Endothelial cell of umbilical vein (primary cell): ENCODE data around the gene DDX4. TPM values are rescaled to one million over a fixed set of nuclear protein-coding genes. Genes with fewer than 3 reads are reported as not detected.

ENCODE experiments used
- BruUV-seq: library from RNA; stranded (reverse); fragments of 400-500 nt; replicated peaks from 2 replicates; lab custom pipeline; 2021; lab: Mats Ljungman, UMichigan
- CTCF ChIA-PET: fragments of 300-600, 350-600 bp; sonication (Branson Sonifier 250); formaldehyde crosslinking; loops from one replicate; lab custom pipeline; 2021; ENCODE audit warnings: antibody characterized with exemption, inconsistent platforms; lab: Charles Lee
- POLR2A ChIA-PET: fragments of 300-600, 350-600 bp; sonication (Branson Sonifier 250); formaldehyde crosslinking; loops from one replicate; lab custom pipeline; 2021; ENCODE audit warnings: antibody characterized with exemption, inconsistent platforms; lab: Charles Lee
- DNase-seq: peaks from one replicate; pipeline ENCODE4 v3.0.0-alpha.2; 2011; ENCODE audit warnings: low read depth, low spot score
- FAIRE-seq: peaks from 2 replicates; lab custom pipeline; 2011; peaks lifted over from hg19 to GRCh38; lab: Jason Lieb, UNC
- H2AFZ ChIP-seq: 2 replicates; pipeline ENCODE4 v1.6.0; 2012; ENCODE audit warnings: low read depth, low read length, control low read depth, inconsistent platforms
- H3K27ac ChIP-seq: 2 replicates; pipeline ENCODE4 v1.5.1; 2011; ENCODE audit warnings: low read depth, mild to moderate bottlenecking, control low read depth, low read length, moderate library complexity; ENCODE audit not compliant: insufficient read depth
- H3K27me3 ChIP-seq, 2 experiments: 2 replicates each; pipeline versions ENCODE4 v1.6.0 to v1.6.1; 2011; ENCODE audit warnings: low read length in 2 of 2, mixed read lengths in 1 of 2; ENCODE audit not compliant: control insufficient read depth in 2 of 2, insufficient read depth in 2 of 2
- H3K36me3 ChIP-seq, 2 experiments: 2 replicates in 1 of 2; 3 replicates in 1 of 2; pipeline ENCODE4 v1.5.1; 2011; ENCODE audit warnings: low read length in 2 of 2, mild to moderate bottlenecking in 1 of 2, moderate library complexity in 1 of 2; ENCODE audit not compliant: control insufficient read depth in 2 of 2, insufficient read depth in 2 of 2; ENCODE audit errors: extremely low read depth in 1 of 2
- H3K4me1 ChIP-seq: 3 replicates; pipeline ENCODE4 v1.5.1; 2011; ENCODE audit warnings: mild to moderate bottlenecking, low read length; ENCODE audit not compliant: control insufficient read depth, insufficient read depth; ENCODE audit errors: extremely low read depth
- H3K4me2 ChIP-seq: 2 replicates; pipeline ENCODE4 v1.6.1; 2011; ENCODE audit warnings: low read length, control low read depth, mixed read lengths; ENCODE audit not compliant: insufficient read depth
- H3K4me3 ChIP-seq, 3 experiments: fragments of 200-600 bp in 1 of 3; sonication (generic), shearing (Covaris generic) in 1 of 3; replicated peaks in 1 of 3; 2 replicates each; pipeline ENCODE4 v1.5.1; 2011 to 2016; ENCODE audit warnings: control low read depth in 3 of 3, low read length in 3 of 3, mild to moderate bottlenecking in 2 of 3, inconsistent platforms in 1 of 3, low read depth in 1 of 3, moderate library complexity in 1 of 3; ENCODE audit not compliant: insufficient read depth in 1 of 3
- H3K79me2 ChIP-seq: 2 replicates; pipeline ENCODE4 v1.6.0; 2012; ENCODE audit warnings: low read length, inconsistent platforms; ENCODE audit not compliant: control insufficient read depth, insufficient read depth
- H3K9ac ChIP-seq: replicated peaks from 2 replicates; pipeline ENCODE3; 2011; ENCODE audit warnings: low read length, control low read depth; ENCODE audit not compliant: insufficient read depth; ENCODE audit errors: extremely low read depth
- H3K9me1 ChIP-seq: replicated peaks from 3 replicates; pipeline ENCODE4 v1.6.0; 2011; ENCODE audit warnings: mild to moderate bottlenecking, low read length; ENCODE audit not compliant: control insufficient read depth, insufficient read depth; ENCODE audit errors: extremely low read depth
- H3K9me3 ChIP-seq: replicated peaks from 2 replicates; pipeline ENCODE4 v1.5.1; 2012; ENCODE audit warnings: low read length, inconsistent platforms; ENCODE audit not compliant: control insufficient read depth, insufficient read depth
- H4K20me1 ChIP-seq: replicated peaks from 2 replicates; pipeline ENCODE3; 2011; ENCODE audit warnings: mild to moderate bottlenecking, low read length; ENCODE audit not compliant: control insufficient read depth, insufficient read depth; ENCODE audit errors: extremely low read depth
- CTCF ChIP-seq, 2 donors: IDR thresholded peaks; 1 replicate in 1 of 2; 2 replicates in 1 of 2; pipeline ENCODE4 v1.5.1; 2011; ENCODE audit warnings: low read length in 2 of 2, mild to moderate bottlenecking in 2 of 2, moderate library complexity in 2 of 2, control low read depth in 1 of 2, inconsistent platforms in 1 of 2, low read depth in 1 of 2; ENCODE audit not compliant: insufficient read depth in 1 of 2; ENCODE audit errors: extremely low read depth in 1 of 2
- EZH2 ChIP-seq: IDR thresholded peaks from 2 replicates; pipeline ENCODE4 v1.6.1; 2012; ENCODE audit warnings: borderline replicate concordance, low read depth, mild to moderate bottlenecking, moderate library complexity, low read length, inconsistent platforms; ENCODE audit not compliant: severe bottlenecking
- FOS ChIP-seq: IDR thresholded peaks from 2 replicates; pipeline ENCODE4 v1.6.1; 2011; ENCODE audit warnings: mild to moderate bottlenecking, low read length, moderate library complexity, borderline replicate concordance; ENCODE audit not compliant: insufficient read depth
- GATA2 ChIP-seq: IDR thresholded peaks from 2 replicates; pipeline ENCODE4 v1.7.0; 2011; ENCODE audit warnings: low read depth, mild to moderate bottlenecking, moderate library complexity, mixed read lengths, low read length; ENCODE audit not compliant: insufficient read length, insufficient read depth
- JUN ChIP-seq: IDR thresholded peaks from 2 replicates; pipeline ENCODE4 v1.6.1; 2011; ENCODE audit warnings: borderline replicate concordance, low read depth; ENCODE audit not compliant: insufficient read length, insufficient read depth
- MAX ChIP-seq: IDR thresholded peaks from 2 replicates; pipeline ENCODE4 v1.6.1; 2011; ENCODE audit not compliant: insufficient read depth, insufficient read length
- MYC ChIP-seq: IDR thresholded peaks from one replicate; pipeline ENCODE4 v1.6.1; 2011; ENCODE audit warnings: mild to moderate bottlenecking, low read depth, low read length
- POLR2A ChIP-seq: IDR thresholded peaks from 2 replicates; pipeline ENCODE4 v1.6.1; 2012; ENCODE audit warnings: low read depth, mild to moderate bottlenecking, control low read depth, low read length
- POLR2AphosphoS5 ChIP-seq: IDR thresholded peaks from 2 replicates; pipeline ENCODE4 v1.6.1; 2012; ENCODE audit warnings: low read depth, mild to moderate bottlenecking, control low read depth, low read length, moderate library complexity; ENCODE audit not compliant: insufficient read depth
- dilution Hi-C: fragments of 300-500 bp; cut with MboI; formaldehyde crosslinking; loops from one replicate; pipeline ENCODE4 v1.15.0; 2019; ENCODE audit warnings: low sequenced_read_pairs; ENCODE audit not compliant: extremely low pct_ligation_motif_present
- intact Hi-C: fragments of 100-400 bp; cut with micrococcal nuclease; formaldehyde crosslinking; loops from one replicate; pipeline ENCODE4 v1.10.0; 2022
- polyA plus RNA-seq, 4 experiments: library from polyadenylated mRNA; depleted of rRNA in 3 of 4; stranded (reverse) in 3 of 4; unstranded in 1 of 4; fragments of >200 nt; gene quantifications; 2 replicates each; pipeline versions ENCODE4 v1.2.1 to v1.2.3, GENCODE V29; 2011 to 2012; ENCODE audit warnings: missing spikeins in 1 of 4
- total RNA-seq: library from RNA; stranded (reverse); gene quantifications from 2 replicates; pipeline ENCODE4 v1.2.3, GENCODE V29; 2021

Gene DDX4
- total and polyA plus RNA-seq, 2 donors (not counting 3 experiments of a cell fraction or from before 2014, with no cell fraction given) = not detected

- H3K27me3 ChIP-seq = no peaks in the 10 kb centered on the region
- H3K4me2 ChIP-seq = peak within 1 kb of the TSS; percentile 38
- no peaks in the 10 kb centered on the region for H3K9me3 ChIP-seq
- POLR2A ChIA-PET = no interaction called here
- H3K4me3 ChIP-seq = no peak within 1 kb of the TSS
- dilution Hi-C loops (no loop called here), intact Hi-C loops (no loop called here)
- FAIRE-seq (peak; percentile 68), DNase-seq (peak; percentile 58)
- TF ChIP-seq JUN = peak; percentile 87
- peak; percentile 90 for TF ChIP-seq FOS
- TF ChIP-seq EZH2 = no peak
- H3K36me3 ChIP-seq = no peaks in the 10 kb centered on the region
- no peaks in the 10 kb centered on the region for H3K79me2 ChIP-seq
- peak within 1 kb of the TSS; percentile 65 for H3K27ac ChIP-seq
- no peaks in the 10 kb centered on the region for H3K9me1 ChIP-seq
- H4K20me1 ChIP-seq = no peaks in the 10 kb centered on the region
- peak within 1 kb of the TSS; percentile 54 for H3K9ac ChIP-seq
- peaks cover 31% of the 10 kb centered on the region for H3K4me1 ChIP-seq
- CTCF ChIA-PET = interaction anchor here (0.6 to 2.2 kb wide), 7 partner anchors 12 to 159 kb away, joined by 3 to 8 read pairs (median 5); no protein-coding TSS in a partner anchor
- peak within 1 kb of the TSS; percentile 15 for H2AFZ ChIP-seq
- BruUV-seq = no TSS peak
Measured at GRCh38 chr5:55850839-55851674, 113.2 kb downstream of the DDX4 start, which contains the start of gene IL31RA. Gene IL31RA (plus strand): TSS chr5:55851357. CDS start chr5:55851571, 214 bp downstream.

GRCh38 chr5:55851675-55851979 is 113.8 kb downstream of the DDX4 start:
- FAIRE-seq (no peak), DNase-seq (no peak)
- peak overlapping the region; percentile 65 for H3K27ac ChIP-seq
- no peaks in the 10 kb centered on the region for H4K20me1 ChIP-seq
- no peaks in the 10 kb centered on the region for H3K9me1 ChIP-seq
- no peak overlapping the region for H3K4me3 ChIP-seq
- BruUV-seq = TSS peak; percentile 71
- ChIA-PET CTCF (interaction anchor here (0.6 to 2.2 kb wide), 7 partner anchors 13 to 160 kb away, joined by 3 to 8 read pairs (median 5); no protein-coding TSS in a partner anchor), POLR2A (no interaction called here)
- peak overlapping the region; percentile 15 for H2AFZ ChIP-seq
- H3K79me2 ChIP-seq = no peaks in the 10 kb centered on the region
- dilution Hi-C loops (no loop called here), intact Hi-C loops (no loop called here)
- peak overlapping the region; percentile 54 for H3K9ac ChIP-seq
- H3K36me3 ChIP-seq = no peaks in the 10 kb centered on the region
- no peaks in the 10 kb centered on the region for H3K9me3 ChIP-seq
- no peaks in the 10 kb centered on the region for H3K27me3 ChIP-seq
- H3K4me2 ChIP-seq = peak overlapping the region; percentile 38
- peaks cover 37% of the 10 kb centered on the region for H3K4me1 ChIP-seq
- TF ChIP-seq GATA2 (no peak), CTCF (IDR thresholded peaks at IDR 0.05; ENCODE audit: extremely low read depth in 1 of 2, insufficient read depth in 1 of 2, low read depth in 1 of 2, low read length in 2 of 2) (no peak), MAX (no peak), FOS (no peak), MYC (no peak), EZH2 (no peak), POLR2AphosphoS5 (no peak), POLR2A (no peak), JUN (no peak)
